GM18861 (cell line): ENCODE measurements around the gene PHF23.

Experiments
- ATAC-seq: cut with Tn5 transposase; IDR thresholded peaks from one replicate; pipeline ENCODE4 v1.9.1; 2021; ENCODE audit not compliant: unreplicated experiment

The PHF23 gene

DNA sequence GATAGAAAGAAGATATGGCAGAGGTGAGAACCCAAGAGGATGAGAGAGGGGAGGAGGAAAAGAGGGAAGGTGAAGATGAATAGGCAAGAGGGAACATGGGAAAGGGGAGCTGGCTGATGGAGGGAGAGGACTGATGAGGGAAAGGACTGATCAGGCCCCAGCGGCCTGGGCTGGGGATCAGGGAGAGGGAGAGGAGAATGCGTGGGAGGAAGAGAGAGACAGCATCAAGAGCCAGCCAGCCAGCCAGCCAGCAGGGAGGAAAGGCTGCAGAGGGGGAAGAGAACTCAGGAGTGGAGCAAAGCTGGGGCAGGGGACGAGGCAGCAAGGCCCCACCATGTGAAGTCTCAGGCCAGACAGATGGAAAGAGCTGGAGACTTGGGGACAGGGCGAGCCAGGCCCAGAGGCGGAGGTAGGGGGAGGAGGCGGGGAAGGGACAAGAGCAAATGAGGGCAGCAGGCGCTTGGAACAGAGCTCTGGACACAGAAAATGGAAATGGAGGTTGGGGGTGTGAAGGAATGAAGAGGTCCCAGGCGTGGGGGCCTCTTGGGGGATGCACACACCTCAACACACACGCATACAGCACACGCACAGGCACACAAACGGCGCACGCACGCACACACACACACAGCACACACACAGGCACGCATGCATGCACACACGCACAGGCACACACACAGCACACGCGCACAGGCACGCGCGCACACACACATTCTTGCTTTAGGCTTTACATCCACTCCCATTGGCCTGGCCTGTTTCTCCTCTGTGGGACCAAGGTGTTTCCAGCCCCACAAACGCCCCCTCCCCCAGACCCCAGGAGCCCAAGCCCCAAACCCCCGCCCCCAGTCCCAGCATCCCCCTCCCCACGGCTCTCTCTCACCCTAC, 31.9 kb downstream of the PHF23 start:
- no peak for ATAC-seq

GRCh38 chr17:7205561-7205960, 33.7 kb downstream of the PHF23 start:
- ATAC-seq = no peak

DNA sequence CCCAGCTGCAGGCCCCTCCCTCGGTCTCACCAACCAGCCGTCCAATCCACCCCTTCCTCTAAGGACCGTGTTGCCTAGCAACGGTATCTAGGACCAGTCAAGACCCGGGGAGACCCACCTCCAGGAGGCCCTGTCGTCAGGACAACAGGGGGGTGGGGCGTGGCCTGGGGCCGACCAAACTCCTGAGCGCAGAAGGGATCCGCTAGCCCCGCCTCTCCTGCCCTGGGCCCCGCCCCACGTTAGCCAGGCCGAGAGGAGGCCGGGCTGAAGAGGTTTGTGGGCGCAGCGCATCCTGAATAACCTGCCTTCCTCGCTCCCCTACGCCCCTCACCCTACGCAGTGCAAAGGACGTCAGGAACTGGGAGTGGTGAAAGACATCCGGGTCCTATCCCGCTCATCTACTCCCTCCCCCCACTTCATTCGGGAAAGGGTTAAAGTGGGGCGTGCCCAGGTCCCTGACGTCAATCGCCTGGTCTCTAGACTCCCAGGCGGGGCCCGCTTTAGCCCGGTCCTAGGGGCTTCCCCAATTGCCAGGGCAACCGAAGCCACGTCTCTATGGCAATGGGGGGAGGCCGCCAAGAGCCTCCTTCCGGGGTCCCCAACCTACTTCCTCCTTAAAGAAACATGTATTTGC, 34.3 kb downstream of the PHF23 start:
- peak; percentile 77 for ATAC-seq

DNA sequence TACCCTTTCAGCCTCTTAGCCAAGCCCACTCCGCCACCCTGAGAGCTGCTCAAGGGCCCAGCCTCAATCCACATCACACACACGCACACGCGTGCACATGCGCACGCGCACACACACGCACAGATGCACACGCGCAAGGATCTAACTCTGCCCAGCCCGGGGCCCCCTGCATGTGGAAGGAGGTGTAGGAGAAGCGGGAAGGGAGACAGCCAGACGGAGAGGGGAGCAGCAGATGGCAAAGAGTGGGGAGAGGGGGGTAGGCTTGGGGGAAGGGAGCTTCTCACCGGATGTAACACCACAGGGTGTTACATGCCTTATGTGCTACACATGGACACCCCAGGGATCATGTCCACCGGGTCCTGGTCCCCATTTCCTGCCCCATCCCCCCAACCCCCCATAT, 34.9 kb downstream of the PHF23 start:
- ATAC-seq = no peak

DNA sequence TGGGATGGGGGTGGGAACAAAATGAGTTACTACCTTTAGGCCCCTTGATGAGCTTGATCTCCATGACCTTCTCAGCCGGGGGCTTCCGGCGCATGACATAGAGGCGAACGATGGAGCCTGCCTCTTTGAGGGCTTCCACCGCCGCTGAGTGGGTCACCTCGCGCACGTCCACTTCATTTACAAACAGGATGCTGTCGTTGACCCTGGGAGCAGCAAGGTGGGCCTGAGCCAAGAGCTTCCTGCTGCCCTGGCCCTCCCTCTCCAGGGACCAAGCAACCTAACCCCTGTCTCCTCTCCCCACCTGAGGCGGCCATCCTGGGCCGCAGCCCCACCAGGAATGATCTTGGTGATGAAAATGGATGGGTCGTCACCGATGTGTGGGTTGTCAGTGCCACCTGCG, 35.9 kb downstream of the PHF23 start:
- no peak for ATAC-seq

- ATAC-seq = no peak
Observed at GRCh38 chr17:7196651-7197401, 42.4 kb downstream of the PHF23 start.

- no peak for ATAC-seq
Observed at GRCh38 chr17:7195971-7196370, 43.3 kb downstream of the PHF23 start.

DNA sequence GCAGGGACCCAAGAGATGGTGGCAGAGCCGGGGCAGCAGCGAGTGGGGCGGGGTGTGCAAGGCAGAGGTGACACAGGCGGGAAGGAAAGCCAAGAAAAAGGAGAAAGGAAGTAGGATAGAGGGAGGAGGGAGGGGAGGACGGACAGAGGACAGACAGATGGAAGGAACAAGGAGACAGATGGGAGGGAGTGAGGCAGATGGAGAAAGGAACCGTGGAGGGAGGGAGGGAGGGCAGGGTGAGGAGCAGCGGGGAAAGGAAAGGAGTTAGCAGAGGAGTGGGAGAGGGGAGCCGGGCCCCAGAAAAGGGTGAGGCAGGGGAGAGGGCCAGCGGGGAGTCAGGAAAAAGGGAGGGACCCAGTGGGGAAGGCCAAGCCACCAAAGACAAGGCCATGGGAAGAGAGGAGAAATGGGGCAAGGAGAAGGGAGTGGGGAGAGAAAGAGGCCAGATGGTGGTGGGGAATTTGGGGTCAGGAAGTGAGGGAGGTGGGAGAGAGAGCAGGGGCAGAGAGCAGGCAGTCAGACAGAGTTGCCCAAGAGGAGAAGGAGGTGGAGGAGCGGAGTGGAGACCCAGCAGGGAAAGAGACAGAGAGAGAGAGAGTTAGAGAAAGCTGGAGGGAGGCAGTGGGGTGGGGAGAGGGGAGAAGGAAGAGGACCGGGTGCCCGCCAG, 46.9 kb downstream of the PHF23 start:
- ATAC-seq = no peak

DNA sequence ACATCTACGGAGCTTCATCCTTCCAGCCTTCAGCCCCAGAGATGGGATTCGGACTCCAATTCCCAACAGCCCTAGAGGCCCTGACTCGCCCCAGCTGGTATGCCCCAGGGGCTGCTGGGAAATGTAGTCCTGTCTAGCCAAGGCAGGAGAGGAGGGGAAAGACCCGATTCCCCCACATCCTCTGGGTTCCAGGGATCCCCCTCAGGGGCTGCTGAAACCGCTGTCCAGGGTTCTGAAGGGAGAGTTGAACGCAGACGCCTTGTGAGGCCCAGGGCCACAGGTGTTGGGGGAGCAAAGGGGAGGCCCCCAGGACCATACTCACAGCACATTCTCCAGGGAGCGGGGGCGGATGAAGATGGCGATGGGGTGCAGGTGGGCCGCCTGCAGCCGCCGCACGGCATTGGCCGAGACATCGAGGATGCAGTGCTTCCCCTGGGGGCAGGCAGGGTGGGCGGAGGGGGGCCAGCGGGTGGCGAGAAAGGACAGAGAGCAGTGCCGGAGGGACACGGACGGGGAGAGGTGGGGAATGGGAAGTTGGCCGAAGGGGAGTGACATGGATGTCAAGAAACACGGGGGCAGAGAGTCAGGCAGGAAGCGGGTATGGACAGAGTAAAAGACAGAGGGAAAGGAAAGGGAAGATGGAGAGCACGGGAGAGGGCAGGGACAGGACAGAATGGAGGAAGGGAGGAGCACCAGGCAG, 47.5 kb downstream of the PHF23 start:
- no peak for ATAC-seq

- ATAC-seq = no peak
Observed at GRCh38 chr17:7191069-7191468, 48.2 kb downstream of the PHF23 start.

GRCh38 chr17:7190276-7190917, 48.9 kb downstream of the PHF23 start:
- ATAC-seq = no peak

- no peak for ATAC-seq
Observed at GRCh38 chr17:7186241-7186640, 53.0 kb downstream of the PHF23 start.
